ENCODE data around the gene NLGN2.
A peak's percentile ranks its signal among the peaks of the same experiment; 100 is the strongest.
"Not testable (repeated sequence)": the region's sequence is repeated elsewhere in the genome, so short reads cannot be mapped to it uniquely, and the experiment has no call there.

Gene NLGN2

GRCh38 chr17:7407485-7408251 lies at the start of gene NLGN2:
NLGN2 (plus strand) TSS chr17:7407845; CDS start chr17:7408256, 411 bp downstream.
- DNase-seq (ENCODE audit: low read depth), result no peak

GRCh38 chr17:7361906-7362305 lies 45.7 kb upstream of the NLGN2 start:
- DNase-seq (ENCODE audit: low read depth), result no peak

- DNase-seq (ENCODE audit: low read depth), result no peak
These were observed 44.3 kb upstream of the NLGN2 start for GRCh38 chr17:7363311-7363710.

GRCh38 chr17:7365963-7366362 lies 41.7 kb upstream of the NLGN2 start:
- not testable (repeated sequence) for DNase-seq (ENCODE audit: low read depth)

GRCh38 chr17:7367083-7367482 lies 40.6 kb upstream of the NLGN2 start:
- DNase-seq (ENCODE audit: low read depth), result no peak

GRCh38 chr17:7367918-7368598 lies 39.6 kb upstream of the NLGN2 start:
- no peak for DNase-seq (ENCODE audit: low read depth)

GRCh38 chr17:7368599-7368994 lies 39.0 kb upstream of the NLGN2 start:
- DNase-seq (ENCODE audit: low read depth), result not testable (repeated sequence)

GRCh38 chr17:7369825-7370224 lies 37.8 kb upstream of the NLGN2 start:
- no peak for DNase-seq (ENCODE audit: low read depth)

- no peak for DNase-seq (ENCODE audit: low read depth)
These were observed 36.8 kb upstream of the NLGN2 start for GRCh38 chr17:7370853-7371252.

- DNase-seq (ENCODE audit: low read depth), result no peak
These were observed 33.3 kb upstream of the NLGN2 start for GRCh38 chr17:7374353-7374752.

GRCh38 chr17:7379134-7379533 lies 28.5 kb upstream of the NLGN2 start:
- DNase-seq (ENCODE audit: low read depth), result no peak

GRCh38 chr17:7380321-7380720 lies 27.3 kb upstream of the NLGN2 start:
- DNase-seq (ENCODE audit: low read depth), result peak; percentile 53

- no peak for DNase-seq (ENCODE audit: low read depth)
These were observed 26.6 kb upstream of the NLGN2 start, which contains the start of gene TNK1 for GRCh38 chr17:7380855-7381683. TNK1 (plus strand) TSS chr17:7381089; CDS start chr17:7382927, 1,838 bp downstream.

- DNase-seq (ENCODE audit: low read depth), result no peak
These were observed 24.7 kb upstream of the NLGN2 start for GRCh38 chr17:7382901-7383300.

- no peak for DNase-seq (ENCODE audit: low read depth)
These were observed 24.3 kb upstream of the NLGN2 start for GRCh38 chr17:7383371-7383741.

GRCh38 chr17:7383742-7384488 lies 23.7 kb upstream of the NLGN2 start:
- no peak for DNase-seq (ENCODE audit: low read depth)

GRCh38 chr17:7384489-7385081 lies 23.1 kb upstream of the NLGN2 start:
- DNase-seq (ENCODE audit: low read depth), result no peak

- DNase-seq (ENCODE audit: low read depth), result no peak
These were observed 18.8 kb upstream of the NLGN2 start for GRCh38 chr17:7388856-7389255.

GRCh38 chr17:7389924-7390910 lies 17.4 kb upstream of the NLGN2 start:
- no peak for DNase-seq (ENCODE audit: low read depth)

- no peak for DNase-seq (ENCODE audit: low read depth)
These were observed 16.3 kb upstream of the NLGN2 start for GRCh38 chr17:7391307-7391706.
